Smooth muscle cell (in vitro differentiated cells): Measurements from ENCODE around the gene UBR4. TPM values are rescaled to one million over a fixed set of nuclear protein-coding genes. Genes with fewer than 3 reads are reported as not detected.
"Not testable (repeated sequence)": the region's sequence is repeated elsewhere in the genome, so short reads cannot be mapped to it uniquely, and the experiment has no call there.

Source experiments
- DNase-seq: peaks from one replicate; lab custom pipeline; 2025; ENCODE audit not compliant: unreplicated experiment; lab: John Stamatoyannopoulos, UW
- H2AFZ ChIP-seq: fragments of 200-600 bp; sonication (generic); 2 replicates; pipeline ENCODE4 v1.6.0; 2016; ENCODE audit warnings: antibody characterized with exemption, low read depth, mild to moderate bottlenecking
- H3F3A ChIP-seq: fragments of 200-600 bp; sonication (generic); 2 replicates; pipeline ENCODE4 v1.6.0; 2017; ENCODE audit warnings: antibody characterized with exemption, low read depth
- H3K27ac ChIP-seq: fragments of 200-600 bp; sonication (generic); 2 replicates; pipeline ENCODE4 v1.5.1; 2016; ENCODE audit warnings: low read depth, mild to moderate bottlenecking
- H3K27me3 ChIP-seq: fragments of 200-600 bp; sonication (generic); 2 replicates; pipeline ENCODE4 v1.6.1; 2016; ENCODE audit warnings: low read depth, mild to moderate bottlenecking
- H3K36me3 ChIP-seq: fragments of 200-600 bp; sonication (generic); 2 replicates; pipeline ENCODE4 v1.5.1; 2016; ENCODE audit warnings: low read depth
- H3K4me1 ChIP-seq: fragments of 200-600 bp; sonication (generic); 2 replicates; pipeline ENCODE4 v1.5.1; 2016; ENCODE audit warnings: low read depth
- H3K4me2 ChIP-seq: fragments of 200-600 bp; sonication (generic); 2 replicates; pipeline ENCODE4 v1.6.0; 2016; ENCODE audit warnings: mild to moderate bottlenecking
- H3K4me3 ChIP-seq: fragments of 200-600 bp; sonication (generic); 2 replicates; pipeline ENCODE4 v1.5.1; 2016; ENCODE audit warnings: mild to moderate bottlenecking
- H3K79me2 ChIP-seq: fragments of 200-600 bp; sonication (generic); 2 replicates; pipeline ENCODE4 v1.6.0; 2016; ENCODE audit warnings: low read depth, mild to moderate bottlenecking
- H3K9ac ChIP-seq: fragments of 200-600 bp; sonication (generic); 2 replicates; pipeline ENCODE4 v1.6.0; 2016; ENCODE audit warnings: low read depth
- H3K9me3 ChIP-seq: fragments of 200-600 bp; sonication (generic); replicated peaks from 2 replicates; pipeline ENCODE4 v1.5.1; 2016; ENCODE audit warnings: low read depth
- H4K20me1 ChIP-seq: fragments of 200-600 bp; sonication (generic); 2 replicates; pipeline ENCODE4 v1.6.0; 2016; ENCODE audit warnings: low read depth
- CTCF ChIP-seq: fragments of 200-600 bp; sonication (generic); IDR thresholded peaks from 2 replicates; pipeline ENCODE4 v1.5.1; 2017; ENCODE audit warnings: borderline replicate concordance, mild to moderate bottlenecking, antibody characterized with exemption; ENCODE audit not compliant: insufficient read depth, poor library complexity, severe bottlenecking
- WGBS: methylation state at CpG from one replicate; pipeline ENCODE4 v1.1.7; 2016; ENCODE audit warnings: low lambda C conversion rate; 5-methylcytosine and 5-hydroxymethylcytosine counted together
- polyA plus RNA-seq: library from polyadenylated mRNA; unstranded; fragments of >200 nt; fragmentation: Nextera tagmentation; extraction: Ambion mirVana; gene quantifications from 2 replicates; pipeline ENCODE4 v1.2.1, GENCODE V29; 2016
- total RNA-seq: library from RNA; depleted of rRNA; stranded (reverse); fragments of >200 nt; gene quantifications from 2 replicates; pipeline ENCODE4 v1.2.3, GENCODE V29; 2014

UBR4 gene
- total and polyA plus RNA-seq, 2 experiments from 2014 or later = 62.7 to 142 TPM

- 96% methylated on average over 3 of the region's 3 CpGs for WGBS
Measured at GRCh38 chr1:19234224-19234623, 24.2 kb upstream of the UBR4 start.

GRCh38 chr1:19232524-19232846, 22.4 kb upstream of the UBR4 start:
- TF ChIP-seq CTCF = no peak
- Histone ChIP-seq H3K27ac (no peak overlapping the region), H3K79me2 (no peaks in the 10 kb centered on the region), H3K4me2 (no peak overlapping the region), H3K4me1 (no peaks in the 10 kb centered on the region), H3K36me3 (peaks cover 25% of the 10 kb centered on the region), H4K20me1 (no peaks in the 10 kb centered on the region), H2AFZ (no peak overlapping the region), H3K4me3 (no peak overlapping the region), H3K9me3 (no peaks in the 10 kb centered on the region), H3K9ac (no peak overlapping the region), H3K27me3 (no peaks in the 10 kb centered on the region), H3F3A (no peaks in the 10 kb centered on the region)
- DNase-seq = no peak

More at GRCh38 chr1:19234224-19234623, 24.2 kb upstream of the UBR4 start:
- H3K4me1 ChIP-seq = no peaks in the 10 kb centered on the region
- H3K9ac ChIP-seq = no peak overlapping the region
- no peak overlapping the region for H3K4me3 ChIP-seq
- no peak overlapping the region for H3K4me2 ChIP-seq
- no peaks in the 10 kb centered on the region for H3K79me2 ChIP-seq
- H3F3A ChIP-seq = no peaks in the 10 kb centered on the region
- H3K9me3 ChIP-seq = no peaks in the 10 kb centered on the region
- DNase-seq = no peak
- peaks cover 21% of the 10 kb centered on the region for H3K36me3 ChIP-seq
- H3K27me3 ChIP-seq = no peaks in the 10 kb centered on the region
- no peaks in the 10 kb centered on the region for H4K20me1 ChIP-seq
- H3K27ac ChIP-seq = no peak overlapping the region
- TF ChIP-seq CTCF = no peak
- H2AFZ ChIP-seq = no peak overlapping the region

- not testable (repeated sequence) for H4K20me1 ChIP-seq, H3F3A ChIP-seq, H3K4me1 ChIP-seq, H3K4me2 ChIP-seq, H2AFZ ChIP-seq, H3K27ac ChIP-seq, DNase-seq, H3K27me3 ChIP-seq, H3K4me3 ChIP-seq, H3K9ac ChIP-seq, H3K79me2 ChIP-seq, H3K9me3 ChIP-seq
- WGBS = 97% methylated on average over 16 of the region's 16 CpGs
- H3K36me3 ChIP-seq = peaks cover 25% of the 10 kb centered on the region
Measured at GRCh38 chr1:19231736-19232523, 21.9 kb upstream of the UBR4 start.

- Histone ChIP-seq H3K27me3 (no peaks in the 10 kb centered on the region), H3K36me3 (peaks cover 25% of the 10 kb centered on the region), H3K27ac (no peak overlapping the region), H2AFZ (no peak overlapping the region), H3K9me3 (no peaks in the 10 kb centered on the region), H3K9ac (no peak overlapping the region), H3K4me3 (no peak overlapping the region), H3F3A (no peaks in the 10 kb centered on the region), H3K4me2 (no peak overlapping the region), H3K4me1 (no peaks in the 10 kb centered on the region), H4K20me1 (no peaks in the 10 kb centered on the region), H3K79me2 (no peaks in the 10 kb centered on the region)
- no peak for TF ChIP-seq CTCF
- DNase-seq = no peak
- WGBS = 95% methylated on average over 6 of the region's 6 CpGs
Measured at GRCh38 chr1:19229828-19230325, 19.8 kb upstream of the UBR4 start.
